Thymus (tissue), 11 donors: Measurements from ENCODE around the gene RIGI. TPM values are rescaled to one million over a fixed set of nuclear protein-coding genes. Genes with fewer than 3 reads are reported as not detected.
A peak's percentile ranks its signal among the peaks of the same experiment; 100 is the strongest.
"Not testable (repeated sequence)": the region's sequence is repeated elsewhere in the genome, so short reads cannot be mapped to it uniquely, and the experiment has no call there.

Source experiments
- DNase-seq, 9 donors: peaks; one replicate each; pipeline ENCODE4 v3.0.0-alpha.2; 2013; ENCODE audit warnings: low spot score in 9 of 9, low read depth in 6 of 9, missing footprints in 1 of 9
- H3K27ac ChIP-seq, 2 donors: one replicate each; pipeline ENCODE4 v1.5.1; 2013; ENCODE audit warnings: control low read depth in 1 of 2, low read depth in 1 of 2, low read length in 1 of 2, mild to moderate bottlenecking in 1 of 2, moderate library complexity in 1 of 2
- H3K27me3 ChIP-seq, 2 donors: one replicate each; pipeline ENCODE4 v1.5.1; 2013; ENCODE audit warnings: low read length in 1 of 2; ENCODE audit not compliant: control insufficient read depth in 2 of 2, insufficient read depth in 1 of 2
- H3K36me3 ChIP-seq, 2 donors: one replicate each; pipeline ENCODE4 v1.5.1; 2013; ENCODE audit warnings: low read length in 1 of 2, mild to moderate bottlenecking in 1 of 2, moderate library complexity in 1 of 2; ENCODE audit not compliant: control insufficient read depth in 2 of 2, insufficient read depth in 2 of 2
- H3K4me1 ChIP-seq, 2 donors: one replicate each; pipeline ENCODE4 v1.5.1; 2013; ENCODE audit warnings: low read length in 2 of 2; ENCODE audit not compliant: control insufficient read depth in 2 of 2, insufficient read depth in 2 of 2
- H3K4me3 ChIP-seq, 2 donors: one replicate each; pipeline ENCODE4 v1.5.1; 2013; ENCODE audit warnings: low read length in 2 of 2, control low read depth in 1 of 2, mild to moderate bottlenecking in 1 of 2
- H3K9me3 ChIP-seq, 2 donors: one replicate each; pipeline ENCODE4 v1.5.1; 2013; ENCODE audit warnings: low read length in 1 of 2, mild to moderate bottlenecking in 1 of 2; ENCODE audit not compliant: control insufficient read depth in 2 of 2, insufficient read depth in 1 of 2
- WGBS: extraction: QIAGEN DNeasy Blood & Tissue Kit; methylation state at CpG from one replicate; pipeline ENCODE4 v1.1.7; 2013; 5-methylcytosine and 5-hydroxymethylcytosine counted together
- polyA plus RNA-seq: library from polyadenylated mRNA; stranded (reverse); fragments of 200-250 nt; gene quantifications from one replicate; pipeline ENCODE4 v1.2.3, GENCODE V29; 2013
- total RNA-seq: library from RNA; stranded (reverse); fragments of 120-200 nt; gene quantifications from one replicate; pipeline ENCODE4 v1.2.4, GENCODE V29; 2013
- donor health status: healthy.

RIGI gene
- total and polyA plus RNA-seq, 2 donors, result 14.4 to 23.0 TPM

DNA sequence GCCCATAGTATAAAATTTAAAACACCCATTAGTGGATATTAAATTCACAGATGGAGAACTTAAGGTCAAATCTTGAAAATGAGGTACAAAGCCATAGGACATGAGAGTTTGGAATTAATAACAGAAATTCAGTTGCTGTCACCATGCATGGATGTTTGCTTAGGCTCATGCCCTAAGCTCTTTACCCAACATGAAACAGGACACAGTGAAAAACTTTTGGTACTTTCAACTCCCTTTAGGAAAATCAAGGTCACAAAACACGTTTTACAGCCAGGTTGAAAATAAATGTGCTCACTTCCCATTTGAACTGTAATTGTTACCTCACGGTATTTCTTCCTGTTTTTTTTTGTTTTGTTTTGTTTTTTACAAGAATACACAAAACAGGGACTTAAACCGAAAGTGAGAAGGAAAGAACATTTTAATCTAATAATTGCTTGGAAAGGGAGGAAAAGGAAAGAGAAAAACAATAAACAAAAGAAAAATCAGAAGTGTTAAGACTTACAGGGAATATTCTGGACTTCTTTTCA lies 32.5 kb upstream of the RIGI start:
- 78% methylated on average over 3 of the region's 3 CpGs for WGBS
- DNase-seq, result no peak
- Histone ChIP-seq H3K27ac (no peak overlapping the region), H3K4me1 (no peaks in the 10 kb centered on the region), H3K4me3 (no peak overlapping the region), H3K9me3 (no peaks in the 10 kb centered on the region), H3K27me3 (no peaks in the 10 kb centered on the region), H3K36me3 (peaks cover 0 to 3% of the 10 kb centered on the region in 2 donors)

DNA sequence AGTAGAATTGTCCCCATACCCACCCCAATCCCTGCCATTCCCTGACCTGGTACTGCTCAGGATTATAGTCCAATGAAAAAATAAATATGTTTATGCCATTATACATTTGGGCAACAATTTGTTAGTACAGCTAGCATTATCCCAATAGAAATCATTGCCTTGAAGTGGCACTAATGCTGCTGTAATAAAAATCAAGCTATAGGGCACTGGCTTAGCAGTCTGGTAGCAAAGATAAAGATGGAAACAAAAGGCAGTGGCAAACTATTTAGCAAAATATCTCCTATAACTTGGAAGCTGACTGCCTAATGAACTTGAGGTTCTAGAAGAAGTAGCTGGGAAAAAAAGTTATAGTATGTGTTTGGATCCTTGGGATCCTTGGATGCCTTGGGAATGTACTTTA lies 28.6 kb upstream of the RIGI start:
- Histone ChIP-seq H3K27ac (no peak overlapping the region), H3K36me3 (peaks cover 0 to 3% of the 10 kb centered on the region in 2 donors), H3K4me1 (peaks cover 5 to 9% of the 10 kb centered on the region in 2 donors), H3K4me3 (no peak overlapping the region), H3K9me3 (no peaks in the 10 kb centered on the region), H3K27me3 (no peaks in the 10 kb centered on the region)
- DNase-seq, result no peak

DNA sequence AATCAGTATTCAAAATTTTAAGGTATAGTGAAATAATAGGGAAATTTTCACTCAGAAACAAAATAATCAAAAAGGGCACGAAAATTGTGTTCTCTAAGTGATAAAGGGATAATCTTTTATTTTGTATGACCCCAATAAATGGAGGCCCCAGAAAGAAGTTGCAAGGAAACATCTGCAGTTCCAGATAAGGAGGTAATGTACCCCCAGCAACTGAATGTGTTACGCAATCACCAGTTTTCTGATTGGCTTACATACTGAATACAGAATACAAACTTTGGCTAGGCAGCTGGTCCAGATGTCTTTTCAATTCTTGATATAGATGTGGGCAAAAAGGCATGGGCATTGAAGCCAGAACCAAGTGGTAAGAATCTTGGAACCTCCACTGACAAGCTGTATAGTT lies 28.1 kb upstream of the RIGI start:
- Histone ChIP-seq H3K36me3 (peaks cover 0 to 7% of the 10 kb centered on the region in 2 donors), H3K27ac (no peak overlapping the region), H3K27me3 (no peaks in the 10 kb centered on the region), H3K9me3 (no peaks in the 10 kb centered on the region), H3K4me1 (peaks cover 5 to 9% of the 10 kb centered on the region in 2 donors), H3K4me3 (no peak overlapping the region)
- WGBS, result 86% methylated on average over 2 of the region's 2 CpGs
- no peak for DNase-seq

DNA sequence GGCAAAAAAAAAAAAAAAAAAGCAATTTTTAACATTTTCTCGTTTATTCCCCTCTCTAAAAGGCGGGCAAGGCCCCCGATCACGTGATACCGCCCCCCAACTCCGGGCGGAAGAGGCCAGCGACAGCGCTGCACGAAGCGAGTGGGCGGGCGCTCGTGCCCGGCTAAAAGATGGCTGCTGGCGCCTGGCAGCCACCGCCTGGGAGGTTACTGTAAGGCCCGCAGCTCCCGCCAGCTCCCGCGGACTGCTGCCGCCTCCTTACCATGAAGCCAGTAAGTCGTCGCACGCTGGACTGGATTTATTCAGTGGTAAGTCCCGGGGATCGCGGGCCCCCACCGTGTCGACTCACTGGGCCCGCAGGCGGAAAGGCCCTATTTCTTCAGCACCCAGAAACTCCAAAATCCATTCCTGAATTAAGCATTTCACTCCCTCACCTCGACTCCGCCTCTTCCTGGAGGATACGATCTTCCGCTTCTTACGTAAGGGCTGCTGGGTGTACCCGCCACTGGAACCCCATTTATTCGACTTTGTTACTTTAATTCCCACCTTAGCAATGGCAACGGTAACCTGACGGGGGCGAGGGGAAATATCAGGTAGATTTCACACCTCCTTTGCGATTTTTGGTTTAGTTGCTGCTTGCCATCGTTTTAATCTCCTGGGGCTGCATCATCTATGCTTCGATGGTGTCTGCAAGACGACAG lies 26.3 kb upstream of the RIGI start, which contains the start of the genes SMIM27 and TOPORS:
SMIM27 (plus strand) TSS at position 156 of the 701 bp plus-strand sequence; CDS start at position 264, 108 bp downstream.
TOPORS (minus strand) TSS at position 415 of the 701 bp plus-strand sequence; CDS start at position 265, 150 bp downstream.
- Histone ChIP-seq H3K27me3 (no peaks in the 10 kb centered on the region), H3K4me1 (peaks cover 5 to 9% of the 10 kb centered on the region in 2 donors), H3K36me3 (peaks cover 0 to 7% of the 10 kb centered on the region in 2 donors), H3K27ac (peak within 1 kb of the TSS; percentile 99), H3K4me3 (peak within 1 kb of the TSS; percentile 73 to 74), H3K9me3 (no peaks in the 10 kb centered on the region)
- under 1% methylated on average over 46 of the region's 46 CpGs for WGBS
- DNase-seq, result peak; percentile 73 to 95 (median 90)

DNA sequence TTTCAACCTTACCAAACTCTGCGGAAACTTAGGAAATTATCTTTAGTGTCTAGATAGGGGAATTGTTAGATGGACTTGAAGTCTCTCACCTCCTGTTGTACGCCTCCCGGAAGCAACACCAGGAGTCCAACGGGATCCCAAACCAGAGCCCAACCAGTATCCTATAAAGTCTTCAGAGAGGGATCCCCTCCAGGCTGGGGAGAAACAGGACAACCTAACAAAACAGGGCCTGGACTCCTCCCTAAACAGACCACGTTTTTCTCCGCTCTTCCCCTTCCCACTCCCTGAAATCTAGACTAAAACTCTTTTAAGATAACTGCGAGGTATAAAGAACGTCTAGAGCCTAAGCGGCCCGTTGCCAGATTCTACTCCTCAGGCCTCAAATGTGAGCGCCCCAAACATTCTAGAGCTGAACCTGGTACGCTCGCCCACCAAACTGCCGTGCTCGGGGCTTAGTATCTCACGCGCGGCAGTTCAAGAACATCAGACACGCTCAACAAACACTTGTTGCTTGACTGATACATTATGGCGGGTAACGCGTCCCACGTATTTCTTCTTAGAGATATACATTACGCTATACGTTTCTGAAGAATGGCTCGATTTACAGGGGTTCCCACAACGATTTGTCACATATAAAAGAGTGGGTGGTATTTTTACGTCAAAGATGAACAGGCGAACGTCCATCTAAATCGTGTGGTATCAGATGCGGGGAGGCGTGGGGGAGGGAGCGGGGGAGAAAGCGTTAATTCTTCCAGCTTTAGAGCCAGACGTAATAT lies 25.5 kb upstream of the RIGI start:
- peak in 7 of 9 donors; percentile 18 to 82 (median 62) for DNase-seq
- H3K4me1 ChIP-seq, result peaks cover 5 to 9% of the 10 kb centered on the region in 2 donors
- H3K27ac ChIP-seq, result peak overlapping the region; percentile 96 to 99
- H3K27me3 ChIP-seq, result no peaks in the 10 kb centered on the region
- peak overlapping the region; percentile 73 to 74 for H3K4me3 ChIP-seq
- no peaks in the 10 kb centered on the region for H3K9me3 ChIP-seq
- WGBS, result under 1% methylated on average over 36 of the region's 36 CpGs
- H3K36me3 ChIP-seq, result peaks cover 0 to 7% of the 10 kb centered on the region in 2 donors

- Histone ChIP-seq H3K27ac (peak overlapping the region; percentile 96 to 99), H3K36me3 (peaks cover 0 to 7% of the 10 kb centered on the region in 2 donors), H3K4me1 (peaks cover 5 to 9% of the 10 kb centered on the region in 2 donors), H3K27me3 (no peaks in the 10 kb centered on the region), H3K9me3 (no peaks in the 10 kb centered on the region), H3K4me3 (peak overlapping the region; percentile 73 to 74)
- WGBS, result under 1% methylated on average over 75 of the region's 75 CpGs
- DNase-seq, result peak; percentile 85 to 98 (median 94)
Measured at GRCh38 chr9:32550562-32551275, 24.7 kb upstream of the RIGI start.

- peak in 4 of 9 donors; percentile 4 to 30 (median 16) for DNase-seq
- peak overlapping the region; percentile 73 to 74 for H3K4me3 ChIP-seq
- peaks cover 0 to 7% of the 10 kb centered on the region in 2 donors for H3K36me3 ChIP-seq
- H3K9me3 ChIP-seq, result no peaks in the 10 kb centered on the region
- peak overlapping the region; percentile 86 to 99 for H3K27ac ChIP-seq
- peaks cover 5 to 9% of the 10 kb centered on the region in 2 donors for H3K4me1 ChIP-seq
- no peaks in the 10 kb centered on the region for H3K27me3 ChIP-seq
- 3% methylated on average over 10 of the region's 10 CpGs for WGBS
Measured at GRCh38 chr9:32550150-32550561, 24.2 kb upstream of the RIGI start.

DNA sequence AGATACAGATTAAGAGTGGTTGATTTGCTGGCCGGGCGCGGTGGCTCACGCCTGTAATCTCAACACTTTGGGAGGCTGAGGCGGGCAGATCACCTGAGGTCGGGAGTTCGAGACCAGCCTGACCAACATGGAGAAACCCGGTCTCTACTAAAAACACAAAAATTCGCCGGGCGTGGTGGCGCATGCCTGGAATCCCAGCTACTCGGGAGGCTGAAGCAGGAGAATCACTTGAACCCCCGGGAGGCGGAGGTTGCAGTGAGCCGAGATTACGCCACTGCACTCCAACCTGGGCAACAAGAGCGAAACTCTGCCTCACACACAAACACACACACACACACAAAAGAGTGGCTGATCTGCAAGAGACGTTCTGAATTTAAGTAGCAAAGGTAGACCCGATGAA lies 22.2 kb upstream of the RIGI start:
- H3K4me1 ChIP-seq, H3K4me3 ChIP-seq, H3K27ac ChIP-seq, H3K27me3 ChIP-seq, DNase-seq, H3K9me3 ChIP-seq: not testable (repeated sequence)
- WGBS, result 98% methylated on average over 20 of the region's 20 CpGs
- H3K36me3 ChIP-seq, result peaks cover 9 to 15% of the 10 kb centered on the region in 2 donors
